Globus pallidus (tissue), 1 donor: ENCODE results near the gene IPCEF1.
"Not testable (repeated sequence)": the region's sequence is repeated elsewhere in the genome, so short reads cannot be mapped to it uniquely, and the experiment has no call there.

Experiments
- DNase-seq: peaks from one replicate; pipeline ENCODE4 v3.0.0-alpha.2; 2015; ENCODE audit warnings: low spot score

IPCEF1 gene

GRCh38 chr6:154246723-154247118 is 109.9 kb downstream of the IPCEF1 start:
- DNase-seq = no peak

DNA sequence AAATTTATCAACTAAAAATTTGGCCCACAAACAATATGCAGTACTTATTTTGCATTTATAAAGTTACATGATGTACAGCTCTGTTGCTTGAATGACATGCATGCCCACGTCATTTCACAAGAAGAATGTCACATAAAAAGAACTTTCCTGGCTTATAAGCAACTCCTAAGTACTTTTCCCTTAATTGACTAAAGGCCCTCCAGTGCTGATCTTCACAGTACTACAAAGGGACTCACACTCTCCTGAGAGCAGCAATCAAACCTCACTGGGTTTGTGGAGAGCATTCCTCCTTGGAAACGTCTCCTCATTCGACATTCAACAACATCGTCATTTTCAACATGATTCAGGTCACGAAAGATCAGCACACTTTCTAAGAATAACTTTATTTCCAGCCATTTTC is 111.1 kb downstream of the IPCEF1 start:
- no peak for DNase-seq

DNA sequence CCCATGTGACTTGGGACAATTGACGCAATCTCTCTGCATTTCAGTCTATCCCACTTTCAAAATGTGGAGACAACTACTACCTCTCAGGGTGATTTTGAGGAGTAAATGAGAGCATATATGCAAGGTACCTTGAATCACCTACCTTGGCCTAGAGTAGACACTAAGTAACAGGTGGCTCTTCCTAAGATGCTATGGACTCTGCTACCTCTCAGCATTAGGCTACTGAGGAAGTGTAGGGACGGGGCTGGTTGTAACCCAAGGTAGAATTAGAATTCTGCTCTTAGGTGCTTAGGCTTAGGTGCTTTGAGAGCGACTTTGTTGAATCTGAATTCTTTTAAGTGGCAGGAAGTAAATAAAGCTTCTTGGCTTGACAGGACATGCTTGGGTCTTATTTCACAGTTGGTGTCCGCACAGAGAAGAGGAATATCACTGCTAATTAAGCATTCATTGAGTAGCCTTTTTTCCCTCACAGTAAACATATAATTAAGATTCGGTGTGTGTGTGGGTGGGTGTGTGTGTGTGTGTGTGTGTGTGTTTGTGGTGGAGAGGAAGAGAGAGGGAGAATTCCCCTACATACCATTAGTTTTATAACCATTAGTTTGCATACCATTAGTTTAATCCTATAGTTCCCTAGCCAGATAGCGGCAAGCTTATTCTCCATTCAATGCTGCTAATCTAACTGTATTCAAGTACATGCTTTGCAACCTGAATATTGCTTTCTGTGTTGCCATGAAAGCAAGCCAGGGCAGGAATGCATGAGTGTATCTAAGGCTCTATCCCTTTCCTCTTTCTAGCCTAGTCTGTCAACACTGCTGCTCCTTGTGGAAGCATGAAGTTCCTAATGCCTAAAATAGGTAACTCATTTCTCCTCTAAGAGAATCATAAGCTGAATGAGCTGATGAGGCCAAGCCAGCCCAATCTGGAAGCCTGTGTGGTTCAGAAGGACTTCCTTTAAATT is 112.5 kb downstream of the IPCEF1 start:
- no peak for DNase-seq

- DNase-seq = no peak
Measured at GRCh38 chr6:154242617-154243357, 113.8 kb downstream of the IPCEF1 start.

GRCh38 chr6:154241581-154241980 is 115.0 kb downstream of the IPCEF1 start:
- DNase-seq = no peak

DNA sequence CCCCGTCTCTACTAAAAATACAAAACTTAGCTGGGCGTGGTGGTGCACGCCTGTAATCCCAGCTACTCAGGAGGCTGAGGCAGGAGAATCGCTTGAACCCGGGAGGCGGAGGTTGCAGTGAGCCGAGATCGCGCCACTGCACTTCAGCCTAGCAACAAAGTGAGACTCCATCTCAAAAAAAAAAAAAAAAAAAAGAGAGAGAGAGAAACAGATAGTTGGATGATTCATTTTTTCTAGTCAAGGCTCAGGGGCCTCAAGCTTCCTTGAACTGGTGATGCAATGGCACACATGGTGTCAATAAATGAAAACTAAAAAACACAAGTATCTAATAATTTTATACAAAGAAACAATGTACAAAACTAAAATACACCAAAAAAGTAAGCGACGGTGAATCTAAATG is 115.5 kb downstream of the IPCEF1 start:
- DNase-seq = not testable (repeated sequence)

DNA sequence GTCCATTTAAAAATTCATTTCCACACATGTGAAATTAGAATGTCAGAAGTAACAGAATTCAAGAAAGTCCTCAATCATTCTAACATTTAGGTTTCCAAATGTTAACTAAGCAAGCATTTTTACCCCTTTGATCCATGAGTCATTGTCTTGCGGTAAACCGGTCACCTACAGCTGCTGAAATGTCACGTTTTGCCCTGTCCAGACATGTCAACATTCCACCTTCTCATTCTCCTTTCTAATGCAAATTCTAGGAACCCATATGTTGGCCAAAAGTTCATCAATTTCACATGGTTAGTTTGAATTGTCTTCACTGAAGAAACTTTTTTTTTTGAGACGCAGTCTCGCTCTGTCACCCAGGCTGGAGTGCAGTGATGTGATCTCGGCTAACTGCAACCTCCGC is 117.2 kb downstream of the IPCEF1 start:
- DNase-seq = no peak

DNA sequence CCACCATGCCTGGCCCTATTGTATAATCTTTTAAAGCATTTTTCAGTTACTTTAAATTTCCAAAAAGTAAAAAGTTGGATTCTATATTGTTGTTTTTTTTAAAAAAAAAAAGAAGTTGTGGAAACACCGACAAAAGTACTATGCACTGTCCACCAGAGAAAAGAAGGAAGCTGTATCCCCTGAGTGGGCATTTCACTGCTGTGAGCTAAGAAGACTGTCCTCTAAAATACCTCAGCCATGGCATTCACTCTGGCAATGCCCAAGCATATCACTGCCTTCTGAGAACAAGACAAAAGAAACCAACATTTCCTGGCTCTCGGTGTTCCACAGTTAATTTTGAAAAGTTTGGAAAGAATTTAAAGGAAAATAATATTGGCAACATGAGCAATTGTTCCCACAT is 117.8 kb downstream of the IPCEF1 start:
- no peak for DNase-seq

DNA sequence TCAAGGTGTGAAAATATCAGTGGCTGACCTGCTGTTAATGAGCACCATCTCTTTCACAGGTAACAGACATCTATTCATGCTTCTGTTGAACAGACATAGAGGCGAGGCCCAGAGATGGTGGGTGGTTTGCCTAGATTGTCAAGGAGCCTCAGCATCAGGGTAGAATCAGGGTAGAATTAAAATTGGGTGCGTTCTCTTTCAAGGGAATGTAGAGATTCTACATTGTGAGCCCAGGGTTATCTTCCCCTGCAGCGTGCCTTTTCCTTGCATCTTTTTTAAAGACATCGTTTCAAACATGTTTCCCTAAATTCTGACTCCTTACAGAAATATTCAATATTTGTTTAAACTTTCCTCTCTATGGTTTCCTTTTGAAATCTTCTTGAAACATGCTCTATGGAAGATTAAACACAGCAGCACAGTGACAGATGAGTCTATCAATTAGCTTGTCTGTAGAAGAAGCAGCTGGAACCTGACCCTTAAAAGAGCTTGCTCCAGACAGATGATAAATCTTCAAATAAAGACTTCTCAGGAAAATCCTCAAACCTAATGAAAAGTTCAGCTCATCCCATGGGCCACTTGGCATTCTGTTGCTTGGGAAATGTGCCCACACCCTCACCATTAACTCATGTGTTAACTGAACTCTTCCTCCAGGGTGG is 119.8 kb downstream of the IPCEF1 start:
- DNase-seq = no peak

- DNase-seq = no peak
Measured at GRCh38 chr6:154234019-154234772, 122.4 kb downstream of the IPCEF1 start.

- DNase-seq = no peak
Measured at GRCh38 chr6:154233383-154233782, 123.2 kb downstream of the IPCEF1 start.

DNA sequence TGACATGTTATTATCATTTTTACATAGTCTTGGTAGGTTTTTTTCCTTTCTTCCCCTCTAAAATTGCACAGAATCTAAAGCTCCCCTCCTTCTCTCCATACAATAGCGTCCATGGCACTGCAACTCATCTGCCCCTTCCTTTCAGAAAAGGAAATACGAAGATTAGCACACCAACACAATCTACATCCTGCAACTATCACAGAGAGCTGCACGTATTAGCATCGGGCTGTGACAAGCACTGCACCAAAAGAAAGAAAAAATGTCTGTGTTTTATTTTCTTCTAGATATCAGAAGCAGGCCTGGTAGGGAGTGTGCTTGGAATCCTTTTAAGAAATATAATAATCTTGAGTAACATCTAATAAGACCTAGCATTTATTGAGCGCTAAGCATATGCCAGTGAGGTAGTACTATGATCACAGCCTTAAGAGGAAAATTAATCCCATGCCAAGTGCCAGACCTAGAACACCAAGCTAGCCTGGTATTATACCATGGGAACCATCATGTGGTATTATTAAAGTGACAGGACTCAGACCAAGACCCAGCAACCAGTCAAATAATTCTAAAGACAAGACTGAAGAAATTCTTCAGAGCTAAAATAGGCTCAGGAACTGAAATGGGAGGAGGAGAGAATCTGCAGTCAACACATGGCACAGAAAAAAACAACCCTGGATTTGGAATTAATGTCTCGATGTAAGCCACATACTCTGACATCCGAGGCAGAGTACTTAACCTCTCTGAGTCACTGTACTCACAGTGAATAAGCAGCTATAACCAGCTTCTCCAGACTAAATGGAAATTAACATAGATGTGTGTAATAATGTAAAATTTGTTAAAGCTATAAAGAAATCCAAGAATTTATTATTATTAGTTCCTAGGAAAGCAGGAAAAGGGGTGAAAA is 124.3 kb downstream of the IPCEF1 start:
- no peak for DNase-seq

- no peak for DNase-seq
Measured at GRCh38 chr6:154230910-154231595, 125.5 kb downstream of the IPCEF1 start.

DNA sequence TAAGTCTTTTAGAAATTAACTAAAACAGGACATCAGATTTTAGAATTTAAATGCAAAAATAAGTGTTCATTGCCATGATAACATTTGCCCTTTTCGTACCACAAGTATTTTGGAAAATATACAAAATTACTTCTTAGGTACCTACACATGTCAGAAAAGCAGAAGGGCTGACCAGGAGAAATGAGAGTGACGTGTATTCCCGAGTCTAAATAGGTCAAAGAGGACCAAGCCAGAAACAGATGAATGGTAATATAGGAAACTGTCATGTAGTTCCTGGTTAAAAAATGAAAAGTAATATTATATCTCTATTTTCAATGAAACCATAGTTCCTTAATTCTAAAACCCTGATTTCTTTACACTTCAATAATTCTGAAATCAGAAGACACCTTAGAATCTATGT is 126.2 kb downstream of the IPCEF1 start:
- DNase-seq = no peak

DNA sequence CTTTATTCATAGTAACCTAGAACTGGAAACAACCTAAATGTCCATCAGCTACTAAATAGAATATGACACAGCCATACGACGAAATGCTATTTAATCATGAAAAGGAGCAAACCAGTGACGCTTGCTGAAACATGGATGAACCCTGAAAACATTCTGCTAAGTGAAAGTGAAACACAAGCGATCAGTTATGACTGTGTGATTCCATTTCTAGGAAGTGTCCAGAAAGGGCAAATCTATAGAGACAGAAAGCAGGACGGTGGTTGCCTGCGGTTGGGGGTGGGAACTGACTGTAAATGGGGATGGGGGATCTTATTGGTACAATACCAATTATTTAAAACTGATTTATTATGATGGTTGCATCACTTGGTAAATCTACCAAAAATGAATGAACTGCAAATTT is 126.8 kb downstream of the IPCEF1 start:
- no peak for DNase-seq

- DNase-seq = no peak
Measured at GRCh38 chr6:154228521-154228905, 128.1 kb downstream of the IPCEF1 start.

DNA sequence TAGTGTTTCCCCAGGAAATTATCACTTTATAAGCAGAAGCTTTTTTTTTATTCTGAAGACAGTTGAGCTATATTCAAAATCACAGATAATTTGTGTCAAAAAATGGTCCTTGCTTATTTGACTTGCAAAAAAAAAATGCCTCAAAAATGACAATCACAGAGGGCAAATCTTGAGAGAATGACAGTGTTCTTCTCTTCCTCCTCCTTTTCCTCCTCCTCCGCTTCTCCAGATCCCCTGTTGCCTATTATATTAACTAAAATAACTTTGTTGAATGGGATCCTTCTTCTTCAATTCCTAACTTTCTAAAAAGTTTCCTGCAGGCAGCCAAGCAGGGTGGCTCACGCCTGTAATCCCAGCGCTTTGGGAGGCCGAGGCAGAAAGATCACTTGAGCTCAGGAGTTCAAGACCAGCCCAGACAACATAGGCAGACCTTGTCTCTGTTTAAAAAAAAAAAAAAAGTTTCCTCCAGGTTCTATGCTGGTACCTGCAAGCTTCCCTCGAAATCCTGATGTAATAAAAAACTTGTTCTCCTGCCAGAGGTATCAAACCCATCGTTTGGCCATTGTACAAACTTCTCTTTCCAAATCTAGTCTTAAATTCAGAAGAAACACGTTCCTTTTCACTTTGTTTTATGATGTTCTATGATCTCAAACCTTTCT is 128.6 kb downstream of the IPCEF1 start:
- no peak for DNase-seq

DNA sequence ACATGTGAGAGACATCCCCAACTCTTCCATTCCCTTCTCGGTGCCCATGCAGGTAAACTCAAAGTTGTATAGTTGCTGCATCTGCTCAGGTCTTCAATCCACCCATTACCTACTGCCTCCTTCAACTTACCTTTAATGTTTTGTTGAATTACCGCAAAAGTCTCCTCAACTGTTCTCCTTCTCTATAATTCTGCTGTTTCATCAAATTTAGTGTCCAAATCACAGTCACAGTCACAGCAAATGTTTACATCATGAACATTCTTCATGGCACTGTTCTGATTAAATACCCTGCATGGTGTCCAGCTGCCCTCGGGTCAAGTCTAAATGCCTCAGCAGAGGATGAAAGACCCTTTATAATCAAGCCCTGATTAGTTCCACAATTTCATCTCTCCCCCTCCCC is 130.1 kb downstream of the IPCEF1 start:
- no peak for DNase-seq

DNA sequence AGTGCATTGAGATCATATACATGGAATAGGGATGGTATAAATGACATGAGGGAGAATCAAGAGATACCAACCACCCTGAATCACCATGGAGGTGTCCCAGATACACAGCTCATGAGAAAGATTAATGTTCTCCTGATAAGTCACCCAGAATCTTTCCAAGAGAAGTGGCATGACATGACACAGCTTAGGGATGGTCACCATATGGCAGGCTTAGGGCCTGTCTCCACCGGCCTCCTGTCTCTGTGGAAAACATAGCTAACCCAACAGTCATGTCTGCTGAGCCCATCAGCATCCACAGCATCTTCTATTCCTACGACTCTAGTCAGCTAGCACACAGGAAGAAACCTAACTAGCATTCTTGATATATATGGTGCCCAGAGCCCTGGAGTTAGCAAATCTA is 133.3 kb downstream of the IPCEF1 start:
- DNase-seq = no peak

GRCh38 chr6:154222716-154223115 is 133.9 kb downstream of the IPCEF1 start:
- DNase-seq = no peak
